Fibroblast of lung (primary cell): ENCODE measurements around the gene CCDC148. TPM values are rescaled to one million over a fixed set of nuclear protein-coding genes. Genes with fewer than 3 reads are reported as not detected.

Experiments used
- DNase-seq, 2 donors: peaks; one replicate each; pipeline versions ENCODE4 v3.0.0 to v3.0.0-alpha.2; 2010; ENCODE audit warnings: low read depth in 2 of 2
- H2AFZ ChIP-seq: 2 replicates; pipeline ENCODE4 v1.5.1; 2012; ENCODE audit warnings: low read length, control low read depth, inconsistent platforms
- H3K27ac ChIP-seq: 2 replicates; pipeline ENCODE4 v1.5.1; 2011; ENCODE audit warnings: low read length, control low read depth; ENCODE audit not compliant: insufficient read depth
- H3K27me3 ChIP-seq: 2 replicates; pipeline ENCODE4 v1.5.1; 2011; ENCODE audit warnings: mild to moderate bottlenecking, low read length; ENCODE audit not compliant: control insufficient read depth, insufficient read depth
- H3K36me3 ChIP-seq: 2 replicates; pipeline ENCODE4 v1.5.1; 2011; ENCODE audit warnings: low read length; ENCODE audit not compliant: control insufficient read depth, insufficient read depth
- H3K4me1 ChIP-seq: 2 replicates; pipeline ENCODE4 v1.5.1; 2011; ENCODE audit warnings: low read length; ENCODE audit not compliant: control insufficient read depth, insufficient read depth; ENCODE audit errors: extremely low read depth
- H3K4me2 ChIP-seq: 2 replicates; pipeline ENCODE4 v1.5.1; 2011; ENCODE audit warnings: low read length, control low read depth; ENCODE audit not compliant: insufficient read depth; ENCODE audit errors: extremely low read depth
- H3K4me3 ChIP-seq, 4 experiments: fragments of 200-600 bp in 1 of 4; sonication (generic) in 1 of 4; replicated peaks in 1 of 4; 2 replicates each; pipeline ENCODE4 v1.5.1; 2011 to 2016; ENCODE audit warnings: low read length in 4 of 4, low read depth in 3 of 4, mild to moderate bottlenecking in 3 of 4, control low read depth in 2 of 4, inconsistent platforms in 1 of 4, mixed read lengths in 1 of 4; ENCODE audit not compliant: insufficient read depth in 1 of 4; ENCODE audit errors: control extremely low read depth in 1 of 4
- H3K79me2 ChIP-seq: 2 replicates; pipeline ENCODE4 v1.5.1; 2012; ENCODE audit warnings: mild to moderate bottlenecking, low read length, inconsistent platforms; ENCODE audit not compliant: control insufficient read depth, insufficient read depth
- H3K9ac ChIP-seq: 2 replicates; pipeline ENCODE4 v1.5.1; 2011; ENCODE audit warnings: mild to moderate bottlenecking, low read length, control low read depth; ENCODE audit not compliant: insufficient read depth
- H3K9me3 ChIP-seq: 2 replicates; pipeline ENCODE4 v1.5.1; 2012; ENCODE audit warnings: low read depth, low read length; ENCODE audit not compliant: control insufficient read depth, insufficient read depth
- H4K20me1 ChIP-seq: 2 replicates; pipeline ENCODE4 v1.5.1; 2011; ENCODE audit warnings: low read length; ENCODE audit not compliant: control insufficient read depth, insufficient read depth; ENCODE audit errors: extremely low read depth
- CTCF ChIP-seq, 2 donors: IDR thresholded peaks in 1 of 2; conservative IDR thresholded peaks in 1 of 2; 1 replicate in 1 of 2; 2 replicates in 1 of 2; pipeline ENCODE4 v1.5.1; 2011 to 2012; ENCODE audit warnings: low read length in 2 of 2, control low read depth in 1 of 2, inconsistent platforms in 1 of 2, low read depth in 1 of 2, mild to moderate bottlenecking in 1 of 2
- EZH2 ChIP-seq: IDR thresholded peaks from 2 replicates; pipeline ENCODE4 v1.5.1; 2012; ENCODE audit warnings: low read length, control low read depth, mild to moderate bottlenecking; ENCODE audit errors: missing control alignments
- polyA plus RNA-seq, 2 donors: library from polyadenylated mRNA; depleted of rRNA in 1 of 2; stranded (reverse) in 1 of 2; unstranded in 1 of 2; fragments of >200 nt; gene quantifications; 2 replicates each; pipeline ENCODE4 v1.2.1, GENCODE V29; 2011 to 2012; ENCODE audit warnings: missing spikeins in 1 of 2
- total RNA-seq: library from RNA; depleted of rRNA; stranded (reverse); fragments of >200 nt; gene quantifications from 2 replicates; pipeline ENCODE4 v1.2.1, GENCODE V29; 2014

The CCDC148 gene
- total and polyA plus RNA-seq, 2 donors (not counting 1 experiment from before 2014, with no cell fraction given), result 1.2 TPM

- H2AFZ ChIP-seq, result no peak overlapping the region
- H3K27ac ChIP-seq, result no peak overlapping the region
- no peaks in the 10 kb centered on the region for H3K4me1 ChIP-seq
- H3K9ac ChIP-seq, result no peak overlapping the region
- no peaks in the 10 kb centered on the region for H4K20me1 ChIP-seq
- H3K4me2 ChIP-seq, result no peak overlapping the region
- H3K36me3 ChIP-seq, result no peaks in the 10 kb centered on the region
- no peaks in the 10 kb centered on the region for H3K79me2 ChIP-seq
- H3K27me3 ChIP-seq, result peaks cover 2% of the 10 kb centered on the region
- H3K9me3 ChIP-seq, result no peaks in the 10 kb centered on the region
- H3K4me3 ChIP-seq, result no peak overlapping the region
- TF ChIP-seq EZH2 (no peak), CTCF (conservative IDR thresholded peaks at IDR 0.05 in 1 of 2, IDR thresholded peaks at IDR 0.05 in 1 of 2; ENCODE audit: low read depth in 1 of 2, low read length in 2 of 2) (no peak)
- no peak for DNase-seq
Measured at GRCh38 chr2:158140201-158140600, 316.4 kb downstream of the CCDC148 start.

GRCh38 chr2:158138255-158138654 is 318.3 kb downstream of the CCDC148 start:
- Histone ChIP-seq H3K27me3 (peaks cover 4% of the 10 kb centered on the region), H3K4me3 (no peak overlapping the region), H3K36me3 (no peaks in the 10 kb centered on the region), H3K4me1 (no peaks in the 10 kb centered on the region), H3K27ac (no peak overlapping the region), H2AFZ (no peak overlapping the region), H3K9ac (no peak overlapping the region), H3K4me2 (no peak overlapping the region), H3K79me2 (no peaks in the 10 kb centered on the region), H3K9me3 (no peaks in the 10 kb centered on the region), H4K20me1 (no peaks in the 10 kb centered on the region)
- DNase-seq, result no peak
- TF ChIP-seq EZH2 (no peak), CTCF (conservative IDR thresholded peaks at IDR 0.05 in 1 of 2, IDR thresholded peaks at IDR 0.05 in 1 of 2; ENCODE audit: low read depth in 1 of 2, low read length in 2 of 2) (no peak)

- Histone ChIP-seq H4K20me1 (no peaks in the 10 kb centered on the region), H3K27me3 (peaks cover 4% of the 10 kb centered on the region), H3K9me3 (no peaks in the 10 kb centered on the region), H3K4me1 (no peaks in the 10 kb centered on the region), H3K36me3 (no peaks in the 10 kb centered on the region), H2AFZ (no peak overlapping the region), H3K4me3 (no peak overlapping the region), H3K27ac (no peak overlapping the region), H3K4me2 (no peak overlapping the region), H3K79me2 (no peaks in the 10 kb centered on the region), H3K9ac (no peak overlapping the region)
- TF ChIP-seq EZH2 (no peak), CTCF (conservative IDR thresholded peaks at IDR 0.05 in 1 of 2, IDR thresholded peaks at IDR 0.05 in 1 of 2; ENCODE audit: low read depth in 1 of 2, low read length in 2 of 2) (no peak)
- DNase-seq, result no peak
Measured at GRCh38 chr2:158135096-158135495, 321.5 kb downstream of the CCDC148 start.
